Suprapubic skin (tissue), 4 donors: Measurements from ENCODE around the gene NUMA1. TPM values are rescaled to one million over a fixed set of nuclear protein-coding genes. Genes with fewer than 3 reads are reported as not detected.

Experiments used
- DNase-seq, 2 donors: peaks; one replicate each; pipeline ENCODE4 v3.0.0-alpha.2; 2019; ENCODE audit warnings: low spot score in 2 of 2
- H3K27ac ChIP-seq: fragments of 200-600 bp; sonication (generic); one replicate; pipeline ENCODE4 v1.5.1; 2019
- H3K27me3 ChIP-seq: fragments of 200-600 bp; sonication (generic); one replicate; pipeline ENCODE4 v1.5.1; 2019
- H3K36me3 ChIP-seq: fragments of 200-600 bp; sonication (generic); one replicate; pipeline ENCODE4 v1.5.1; 2019
- H3K4me1 ChIP-seq: fragments of 200-600 bp; sonication (generic); one replicate; pipeline ENCODE4 v1.5.1; 2019
- H3K4me3 ChIP-seq: fragments of 200-600 bp; sonication (generic); one replicate; pipeline ENCODE4 v1.5.1; 2019; ENCODE audit warnings: mild to moderate bottlenecking
- H3K9me3 ChIP-seq: fragments of 200-600 bp; sonication (generic); one replicate; pipeline ENCODE4 v1.5.1; 2019
- CTCF ChIP-seq, 2 donors: fragments of 200-600 bp in 1 of 2; fragments of 450-650 bp in 1 of 2; sonication (generic) in 1 of 2; IDR thresholded peaks; one replicate each; pipeline ENCODE4 v1.5.1; 2016 to 2019; ENCODE audit warnings: antibody characterized with exemption in 2 of 2, mild to moderate bottlenecking in 1 of 2, moderate library complexity in 1 of 2
- EP300 ChIP-seq: sonication (generic); formaldehyde crosslinking; IDR thresholded peaks from one replicate; pipeline ENCODE4 v1.6.1; 2017; ENCODE audit warnings: antibody characterized with exemption
- POLR2A ChIP-seq, 2 donors: fragments of 450-650 bp; IDR thresholded peaks; one replicate each; pipeline ENCODE4 v1.6.1; 2017; ENCODE audit warnings: antibody characterized with exemption in 2 of 2, mild to moderate bottlenecking in 2 of 2, moderate library complexity in 2 of 2
- POLR2AphosphoS5 ChIP-seq, 3 donors: sonication (generic); formaldehyde crosslinking; IDR thresholded peaks; one replicate each; pipeline ENCODE4 v1.6.1; 2017; ENCODE audit warnings: antibody characterized with exemption in 3 of 3
- WGBS: methylation state at CpG from one replicate; pipeline ENCODE4 v1.1.5; 2018; 5-methylcytosine and 5-hydroxymethylcytosine counted together
- total RNA-seq, 4 donors: library from RNA; depleted of rRNA; stranded (reverse); fragments of >200 nt; gene quantifications; one replicate each; pipeline ENCODE4 v1.1.0, GENCODE V29; 2016

The NUMA1 gene
- total RNA-seq, 4 donors from 2014 or later: 296 to 845 (median 452) TPM

GRCh38 chr11:72103754-72104167 is 23.4 kb upstream of the NUMA1 start:
- Histone ChIP-seq H3K4me1 (peaks cover 51% of the 10 kb centered on the region), H3K9me3 (no peaks in the 10 kb centered on the region), H3K27ac (peak overlapping the region; percentile 93), H3K27me3 (no peaks in the 10 kb centered on the region), H3K4me3 (peak overlapping the region; percentile 79), H3K36me3 (peaks cover 27% of the 10 kb centered on the region)
- no peak for TF ChIP-seq POLR2AphosphoS5 (IDR thresholded peaks at IDR 0.05)
- TF ChIP-seq EP300: no peak
- no peak for TF ChIP-seq POLR2A (IDR thresholded peaks at IDR 0.05)
- no peak for TF ChIP-seq CTCF (IDR thresholded peaks at IDR 0.05)
- WGBS: 76% methylated on average over 11 of the region's 11 CpGs
- DNase-seq: no peak

- DNase-seq: peak; percentile 100
Measured at GRCh38 chr11:72102946-72103753, 22.8 kb upstream of the NUMA1 start, which contains the start of gene LAMTOR1. LAMTOR1 (minus strand) TSS chr11:72103297; CDS start chr11:72103224, 73 bp downstream.

GRCh38 chr11:72102631-72102945 is 22.2 kb upstream of the NUMA1 start:
- DNase-seq: no peak
- H3K27ac ChIP-seq: peak overlapping the region; percentile 93
- WGBS: 2% methylated on average over 9 of the region's 9 CpGs
- H3K4me3 ChIP-seq: peak overlapping the region; percentile 79
- TF ChIP-seq POLR2AphosphoS5 (IDR thresholded peaks at IDR 0.05) (no peak), POLR2A (IDR thresholded peaks at IDR 0.05) (no peak), CTCF (IDR thresholded peaks at IDR 0.05) (no peak), EP300 (no peak)
- H3K27me3 ChIP-seq: no peaks in the 10 kb centered on the region
- no peaks in the 10 kb centered on the region for H3K9me3 ChIP-seq
- peaks cover 52% of the 10 kb centered on the region for H3K4me1 ChIP-seq
- H3K36me3 ChIP-seq: peaks cover 28% of the 10 kb centered on the region

More at GRCh38 chr11:72102946-72103753, 22.8 kb upstream of the NUMA1 start, which contains the start of gene LAMTOR1:
- Histone ChIP-seq H3K36me3 (peaks cover 27% of the 10 kb centered on the region), H3K27ac (peak within 1 kb of the TSS; percentile 93), H3K9me3 (no peaks in the 10 kb centered on the region), H3K4me3 (peak within 1 kb of the TSS; percentile 79), H3K27me3 (no peaks in the 10 kb centered on the region), H3K4me1 (peaks cover 52% of the 10 kb centered on the region)
- peak; percentile 19 to 63 for TF ChIP-seq POLR2A (IDR thresholded peaks at IDR 0.05)
- no peak for TF ChIP-seq EP300
- peak; percentile 24 to 76 (median 67) for TF ChIP-seq POLR2AphosphoS5 (IDR thresholded peaks at IDR 0.05)
- peak; percentile 44 to 60 for TF ChIP-seq CTCF (IDR thresholded peaks at IDR 0.05)
- WGBS: 3% methylated on average over 25 of the region's 64 CpGs

GRCh38 chr11:72102162-72102561 is 21.8 kb upstream of the NUMA1 start:
- no peaks in the 10 kb centered on the region for H3K9me3 ChIP-seq
- H3K4me3 ChIP-seq: peak overlapping the region; percentile 79
- H3K36me3 ChIP-seq: peaks cover 32% of the 10 kb centered on the region
- H3K27me3 ChIP-seq: no peaks in the 10 kb centered on the region
- 35% methylated on average over 4 of the region's 4 CpGs for WGBS
- H3K27ac ChIP-seq: peak overlapping the region; percentile 93
- peaks cover 52% of the 10 kb centered on the region for H3K4me1 ChIP-seq
- no peak for DNase-seq
- TF ChIP-seq CTCF (IDR thresholded peaks at IDR 0.05): no peak
- no peak for TF ChIP-seq POLR2A (IDR thresholded peaks at IDR 0.05)
- TF ChIP-seq EP300: no peak
- TF ChIP-seq POLR2AphosphoS5 (IDR thresholded peaks at IDR 0.05): no peak

- peaks cover 52% of the 10 kb centered on the region for H3K4me1 ChIP-seq
- 45% methylated on average over 1 of the region's 1 CpG for WGBS
- TF ChIP-seq POLR2A (IDR thresholded peaks at IDR 0.05) (no peak), EP300 (no peak), POLR2AphosphoS5 (IDR thresholded peaks at IDR 0.05) (no peak), CTCF (IDR thresholded peaks at IDR 0.05) (no peak)
- H3K36me3 ChIP-seq: peaks cover 44% of the 10 kb centered on the region
- no peaks in the 10 kb centered on the region for H3K9me3 ChIP-seq
- no peak overlapping the region for H3K4me3 ChIP-seq
- peak overlapping the region; percentile 9 for H3K27ac ChIP-seq
- DNase-seq: no peak
- H3K27me3 ChIP-seq: no peaks in the 10 kb centered on the region
Measured at GRCh38 chr11:72100462-72100861, 20.1 kb upstream of the NUMA1 start.
